Heart left ventricle (tissue), 16 donors: Measurements from ENCODE around the gene LRP1B. TPM values are rescaled to one million over a fixed set of nuclear protein-coding genes. Genes with fewer than 3 reads are reported as not detected.

Source experiments
- ATAC-seq, 4 donors: fragments of 200-7000 bp; cut with Tn5 transposase; one replicate each; pipeline ENCODE4 v1.9.1; 2020 to 2022; ENCODE audit warnings: moderate library complexity in 4 of 4, mild to moderate bottlenecking in 3 of 4, moderate number of reproducible peaks in 1 of 4
- DNase-seq, 5 donors: peaks; one replicate each; pipeline ENCODE4 v3.0.0-alpha.2; 2020
- H3K27ac ChIP-seq, 12 donors: fragments of 200-600 bp; sonication (generic) in 4 of 12; one replicate each; pipeline versions ENCODE4 v1.5.0 to v1.8.0; 2016 to 2022; ENCODE audit warnings: mild to moderate bottlenecking in 2 of 12
- H3K27me3 ChIP-seq, 9 donors: fragments of 200-600 bp; sonication (generic) in 2 of 9; one replicate each; pipeline versions ENCODE4 v1.5.1 to v1.8.0; 2016 to 2022; ENCODE audit warnings: mild to moderate bottlenecking in 3 of 9
- H3K36me3 ChIP-seq, 9 donors: fragments of 200-600 bp; sonication (generic) in 2 of 9; one replicate each; pipeline versions ENCODE4 v1.5.0 to v1.8.0; 2018 to 2022; ENCODE audit warnings: mild to moderate bottlenecking in 2 of 9
- H3K4me1 ChIP-seq, 12 donors: fragments of 200-600 bp; sonication (generic) in 4 of 12; one replicate each; pipeline versions ENCODE4 v1.5.0 to v1.8.0; 2016 to 2022; ENCODE audit warnings: mild to moderate bottlenecking in 3 of 12
- H3K4me3 ChIP-seq, 12 donors: fragments of 200-600 bp; sonication (generic) in 4 of 12; one replicate each; pipeline versions ENCODE4 v1.5.0 to v1.8.0; 2017 to 2022; ENCODE audit warnings: mild to moderate bottlenecking in 9 of 12, moderate library complexity in 4 of 12
- H3K9me3 ChIP-seq, 12 donors: fragments of 200-600 bp; sonication (generic) in 4 of 12; one replicate each; pipeline versions ENCODE4 v1.5.0 to v1.8.0; 2016 to 2022; ENCODE audit warnings: mild to moderate bottlenecking in 1 of 12
- POLR2A ChIP-seq, 2 donors: fragments of 450-650 bp; IDR thresholded peaks; one replicate each; pipeline ENCODE4 v1.6.1; 2017; ENCODE audit warnings: antibody characterized with exemption in 2 of 2, mild to moderate bottlenecking in 2 of 2, moderate library complexity in 2 of 2
- WGBS, 4 donors: extraction: QIAGEN DNeasy Blood & Tissue Kit in 2 of 4; methylation state at CpG; one replicate each; pipeline versions ENCODE4 v1.1.5 to v1.1.7; 2013 to 2018; 5-methylcytosine and 5-hydroxymethylcytosine counted together
- intact Hi-C, 10 donors: fragments of 100-400 bp; cut with DNase I; formaldehyde crosslinking; loops; one replicate each; pipeline versions ENCODE4 v1.11.1 to v1.14.2; 2022
- polyA plus RNA-seq, 2 donors: library from polyadenylated mRNA; stranded (reverse); fragments of 200-250 nt; gene quantifications; one replicate each; pipeline ENCODE4 v1.2.3, GENCODE V29; 2013
- total RNA-seq, 9 donors: library from RNA; depleted of rRNA in 2 of 9; stranded (reverse); fragments of >200 nt in 2 of 9; fragmentation: NEBNext Ultra II Directional in 3 of 9; extraction: Animal tissue kit (Norgen Biotek cat#: 25700) in 3 of 9; gene quantifications; one replicate each; pipeline versions ENCODE4 v1.1.0 to v1.2.4, GENCODE V29; 2016 to 2023
- TF ChIP-seq, protein P1 (sequence below), 12 donors: fragments of 200-600 bp; sonication (generic) in 4 of 12; IDR thresholded peaks; one replicate each; pipeline versions ENCODE4 v1.5.0 to v1.8.0; 2018 to 2022; ENCODE audit warnings: antibody characterized with exemption in 12 of 12, mild to moderate bottlenecking in 5 of 12
- donor health status: ischemic (EF 13 %, LVEDD 7.1; RV severe dilation, severe dysfunction).
- donor health status: healthy with polysubstance abuse.
- donor health status: DM: no; HTN: yes; CAD: no.
- donor health status: DM: no; HTN: no; CAD: no.
- donor health status: ischemic (EF 25% LVEDD 6.9; RV normal size, moderate dysfunction).
- donor health status: ischemic (EF 25% LVEDD 5.7; RV mildly dilated, moderate dysfunction).
- donor health status: healthy.
- donor health status: DM: yes; HTN: yes; CAD: no.
- donor health status: ischemic (EF 35%, LVEDD 5.7; RV mildly dilated, moderate dysfunction).
- donor health status: nonischemic (EF 11% LVEDD 7.7; RV severe dilation, severe dysfunction).
- donor health status: DM: yes; HTN: yes; CAD: no.
- donor health status: PGD.
- donor health status: ischemic (EF 29% LVEDD 5.4; RV normal size, mild dysfunction).
- donor health status: nonischemic (EF 23%, LVEDD 6.1; RV moderate dilation, normal function).

Gene LRP1B
- total and polyA plus RNA-seq, 11 donors = 0.01 to 0.19 (median 0.11) TPM; not detected in 2

DNA sequence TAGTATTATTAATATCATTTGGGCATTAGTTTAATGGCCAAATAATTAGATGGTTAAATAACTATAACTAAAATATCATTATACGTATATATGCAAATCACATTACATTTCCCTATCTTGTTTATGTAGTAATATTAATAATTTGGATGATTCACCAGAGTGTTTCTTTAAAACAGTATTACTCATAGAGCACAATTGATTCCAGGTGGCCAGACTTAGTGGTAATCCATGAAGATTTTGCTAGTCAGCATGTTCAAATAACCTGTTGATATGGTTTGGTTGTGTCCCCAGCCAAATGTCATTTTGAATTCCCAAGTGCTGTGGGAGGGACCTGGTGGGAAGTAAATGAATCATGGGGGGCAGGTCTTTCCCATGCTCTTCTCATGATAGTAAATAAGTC, 782.3 kb downstream of the LRP1B start:
- Histone ChIP-seq H3K27me3 (no peaks in the 10 kb centered on the region), H3K4me3 (no peak overlapping the region), H3K27ac (no peak overlapping the region), H3K9me3 (peaks cover 0 to 5% (median 0%) of the 10 kb centered on the region in 12 donors), H3K36me3 (no peaks in the 10 kb centered on the region), H3K4me1 (no peaks in the 10 kb centered on the region)
- TF ChIP-seq, protein P1, sequence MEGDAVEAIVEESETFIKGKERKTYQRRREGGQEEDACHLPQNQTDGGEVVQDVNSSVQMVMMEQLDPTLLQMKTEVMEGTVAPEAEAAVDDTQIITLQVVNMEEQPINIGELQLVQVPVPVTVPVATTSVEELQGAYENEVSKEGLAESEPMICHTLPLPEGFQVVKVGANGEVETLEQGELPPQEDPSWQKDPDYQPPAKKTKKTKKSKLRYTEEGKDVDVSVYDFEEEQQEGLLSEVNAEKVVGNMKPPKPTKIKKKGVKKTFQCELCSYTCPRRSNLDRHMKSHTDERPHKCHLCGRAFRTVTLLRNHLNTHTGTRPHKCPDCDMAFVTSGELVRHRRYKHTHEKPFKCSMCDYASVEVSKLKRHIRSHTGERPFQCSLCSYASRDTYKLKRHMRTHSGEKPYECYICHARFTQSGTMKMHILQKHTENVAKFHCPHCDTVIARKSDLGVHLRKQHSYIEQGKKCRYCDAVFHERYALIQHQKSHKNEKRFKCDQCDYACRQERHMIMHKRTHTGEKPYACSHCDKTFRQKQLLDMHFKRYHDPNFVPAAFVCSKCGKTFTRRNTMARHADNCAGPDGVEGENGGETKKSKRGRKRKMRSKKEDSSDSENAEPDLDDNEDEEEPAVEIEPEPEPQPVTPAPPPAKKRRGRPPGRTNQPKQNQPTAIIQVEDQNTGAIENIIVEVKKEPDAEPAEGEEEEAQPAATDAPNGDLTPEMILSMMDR (IDR thresholded peaks at IDR 0.05) = no peak
- no peak for TF ChIP-seq POLR2A (IDR thresholded peaks at IDR 0.05)
- DNase-seq = no peak
- WGBS, 4 donors = 91 to 98% (median 94%) methylated on average over 1 of the region's 1 CpG
- no peak for ATAC-seq
- intact Hi-C loops = no loop called here

DNA sequence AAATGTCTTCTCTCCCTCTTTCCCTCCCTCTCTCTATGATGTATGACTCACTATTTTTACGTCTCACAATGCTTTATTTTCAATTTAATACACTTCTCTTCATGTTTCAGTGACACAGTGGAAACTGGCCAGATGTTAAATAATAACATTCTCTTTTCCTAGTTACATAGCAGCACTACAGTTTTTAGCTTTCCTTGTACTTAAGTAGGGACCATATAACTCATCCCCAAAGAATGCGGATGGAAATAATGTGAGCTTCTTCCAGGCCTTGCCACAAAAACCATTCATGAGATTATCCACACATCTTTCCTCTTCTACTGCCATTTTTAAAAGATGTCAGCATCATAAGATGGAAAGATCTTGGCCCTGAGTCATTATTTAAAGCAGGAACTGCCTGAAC, 789.4 kb downstream of the LRP1B start:
- H3K4me1 ChIP-seq = no peaks in the 10 kb centered on the region
- no peaks in the 10 kb centered on the region for H3K9me3 ChIP-seq
- no peaks in the 10 kb centered on the region for H3K27me3 ChIP-seq
- H3K4me3 ChIP-seq = no peak overlapping the region
- no peak overlapping the region for H3K27ac ChIP-seq
- WGBS, 4 donors = 55 to 66% (median 60%) methylated on average over 2 of the region's 2 CpGs
- intact Hi-C loops = no loop called here
- TF ChIP-seq POLR2A (IDR thresholded peaks at IDR 0.05) = no peak
- TF ChIP-seq, protein P1 (IDR thresholded peaks at IDR 0.05) = no peak
- DNase-seq = no peak
- no peaks in the 10 kb centered on the region for H3K36me3 ChIP-seq
- ATAC-seq = no peak

DNA sequence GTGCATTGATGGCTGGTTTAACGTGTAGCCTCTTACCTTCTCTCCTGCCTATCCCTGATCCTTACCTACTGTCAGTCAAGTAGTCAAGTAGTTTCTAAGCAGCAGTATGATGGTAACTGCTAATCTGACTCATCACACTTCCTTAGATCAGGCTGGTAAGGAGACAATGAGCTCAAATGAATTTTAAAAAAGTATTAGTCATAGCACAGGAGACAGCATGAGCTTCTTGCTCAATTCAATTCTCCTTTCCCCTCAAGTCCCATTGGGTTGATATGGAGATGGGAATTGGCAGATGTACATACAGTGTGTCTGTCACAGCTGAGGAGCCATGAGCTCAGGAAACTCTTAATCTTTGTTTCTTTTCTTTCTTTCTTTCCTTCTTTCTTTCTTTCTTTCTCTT, 799.7 kb downstream of the LRP1B start:
- Histone ChIP-seq H3K27ac (no peak overlapping the region), H3K27me3 (no peaks in the 10 kb centered on the region), H3K4me1 (no peaks in the 10 kb centered on the region), H3K9me3 (no peaks in the 10 kb centered on the region), H3K4me3 (no peak overlapping the region), H3K36me3 (no peaks in the 10 kb centered on the region)
- TF ChIP-seq, protein P1 (IDR thresholded peaks at IDR 0.05) = no peak
- no peak for TF ChIP-seq POLR2A (IDR thresholded peaks at IDR 0.05)
- 72 to 90% (median 82%) methylated on average over 1 of the region's 1 CpG for WGBS, 4 donors
- ATAC-seq (peak in 1 of 4 donors; percentile 16), DNase-seq (no peak)
- intact Hi-C loops = no loop called here

DNA sequence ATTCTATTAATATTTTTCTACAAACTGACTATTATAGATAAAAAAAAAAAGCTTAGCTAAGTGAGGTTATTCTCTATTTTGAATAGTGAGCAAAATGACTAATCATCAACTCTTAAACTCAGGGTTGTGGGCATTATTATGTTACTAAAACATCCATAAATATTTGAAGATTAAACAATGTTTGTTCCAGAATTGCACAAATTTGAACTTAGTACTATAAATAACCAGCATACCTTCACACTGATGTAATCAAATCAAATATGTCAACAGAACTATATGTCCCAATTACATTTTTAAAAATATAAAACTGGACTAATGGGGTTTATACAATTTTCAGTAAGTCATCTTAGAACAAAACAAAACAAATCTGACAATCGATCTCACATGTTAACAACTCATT, 800.9 kb downstream of the LRP1B start:
- Histone ChIP-seq H3K9me3 (no peaks in the 10 kb centered on the region), H3K4me3 (no peak overlapping the region), H3K27ac (no peak overlapping the region), H3K4me1 (no peaks in the 10 kb centered on the region), H3K27me3 (no peaks in the 10 kb centered on the region), H3K36me3 (no peaks in the 10 kb centered on the region)
- ATAC-seq = no peak
- DNase-seq = no peak
- TF ChIP-seq POLR2A (IDR thresholded peaks at IDR 0.05) = no peak
- TF ChIP-seq, protein P1 (IDR thresholded peaks at IDR 0.05) = no peak
- WGBS, 4 donors = 63 to 81% (median 74%) methylated on average over 1 of the region's 1 CpG
- intact Hi-C loops = no loop called here
